GM23338 (cell line): ENCODE data around the gene FARS2. TPM values are rescaled to one million over a fixed set of nuclear protein-coding genes. Genes with fewer than 3 reads are reported as not detected.

Source experiments
- ATAC-seq: fragments of 200-7000 bp; cut with Tn5 transposase; 3 replicates; pipeline ENCODE4 v1.9.1; 2020
- DNase-seq: peaks from one replicate; pipeline ENCODE4 v3.0.0-alpha.2; 2015; ENCODE audit warnings: low spot score
- H2AFZ ChIP-seq: fragments of 200-600 bp; sonication (generic); 2 replicates; pipeline ENCODE4 v1.8.0; 2016; ENCODE audit warnings: antibody characterized with exemption, mild to moderate bottlenecking, moderate library complexity
- H3F3A ChIP-seq: fragments of 200-600 bp; sonication (generic); replicated peaks from 2 replicates; pipeline ENCODE4 v1.8.0; 2017; ENCODE audit warnings: antibody characterized with exemption, mixed run types, low read depth
- H3K27ac ChIP-seq: fragments of 200-600 bp; sonication (generic); 2 replicates; pipeline ENCODE4 v1.6.1; 2016; ENCODE audit warnings: low read depth
- H3K27me3 ChIP-seq: fragments of 200-600 bp; sonication (generic); 2 replicates; pipeline ENCODE4 v1.8.0; 2016; ENCODE audit warnings: mild to moderate bottlenecking, mixed run types, moderate library complexity; ENCODE audit not compliant: insufficient read depth
- H3K36me3 ChIP-seq: fragments of 200-600 bp; sonication (generic); 2 replicates; pipeline ENCODE4 v1.8.0; 2016; ENCODE audit warnings: mild to moderate bottlenecking; ENCODE audit not compliant: insufficient read depth
- H3K4me1 ChIP-seq: fragments of 200-600 bp; sonication (generic); 2 replicates; pipeline ENCODE4 v1.8.0; 2016; ENCODE audit warnings: mild to moderate bottlenecking, moderate library complexity; ENCODE audit not compliant: insufficient read depth
- H3K4me2 ChIP-seq: fragments of 200-600 bp; sonication (generic); 2 replicates; pipeline ENCODE4 v1.7.1; 2017; ENCODE audit warnings: mixed run types
- H3K4me3 ChIP-seq: fragments of 200-600 bp; sonication (generic); 2 replicates; pipeline ENCODE4 v1.6.1; 2016; ENCODE audit warnings: mixed run types
- H3K79me2 ChIP-seq: fragments of 200-600 bp; sonication (generic); replicated peaks from 2 replicates; pipeline ENCODE4 v1.8.0; 2017; ENCODE audit warnings: mild to moderate bottlenecking; ENCODE audit not compliant: insufficient read depth
- H3K9me2 ChIP-seq: fragments of 200-600 bp; sonication (generic); 2 replicates; pipeline ENCODE4 v1.8.0; 2017; ENCODE audit not compliant: insufficient read depth
- H4K20me1 ChIP-seq: fragments of 200-600 bp; sonication (generic); replicated peaks from 2 replicates; pipeline ENCODE4 v1.8.0; 2017; ENCODE audit warnings: mild to moderate bottlenecking; ENCODE audit not compliant: insufficient read depth
- H3K27ac Mint-ChIP-seq: 2 replicates; pipeline ENCODE4 v1.8.0; 2020; ENCODE audit warnings: inconsistent platforms, mild to moderate bottlenecking, moderate library complexity, mixed read lengths
- H3K27me3 Mint-ChIP-seq: 3 replicates; pipeline ENCODE4 v1.8.0; 2022; ENCODE audit warnings: low read depth, mild to moderate bottlenecking, moderate library complexity, mixed read lengths, inconsistent platforms; ENCODE audit not compliant: insufficient read depth, poor library complexity
- H3K36me3 Mint-ChIP-seq: 3 replicates; pipeline ENCODE4 v1.8.0; 2021; ENCODE audit warnings: low read depth, mild to moderate bottlenecking, inconsistent platforms, moderate library complexity, mixed read lengths
- H3K4me1 Mint-ChIP-seq: 3 replicates; pipeline ENCODE4 v1.8.0; 2020; ENCODE audit warnings: mild to moderate bottlenecking, inconsistent platforms, mixed read lengths
- H3K4me3 Mint-ChIP-seq: 3 replicates; pipeline ENCODE4 v1.8.0; 2021; ENCODE audit warnings: moderate library complexity, mild to moderate bottlenecking, inconsistent platforms, mixed read lengths
- H3K9me3 Mint-ChIP-seq: 3 replicates; pipeline ENCODE4 v1.8.0; 2020; ENCODE audit warnings: moderate library complexity, mild to moderate bottlenecking, inconsistent platforms, mixed read lengths
- EZH2phosphoT487 ChIP-seq: fragments of 200-600 bp; sonication (generic); IDR thresholded peaks from one replicate; pipeline ENCODE4 v1.8.1; 2018; ENCODE audit warnings: antibody characterized with exemption; ENCODE audit not compliant: unreplicated experiment
- JUNB ChIP-seq: IDR thresholded peaks from one replicate; pipeline ENCODE4 v1.6.1; 2016; ENCODE audit warnings: antibody characterized with exemption; ENCODE audit not compliant: unreplicated experiment
- NANOG ChIP-seq: IDR thresholded peaks from 2 replicates; pipeline ENCODE4 v1.6.1; 2016; ENCODE audit warnings: antibody characterized with exemption, borderline replicate concordance
- STAT1 ChIP-seq: IDR thresholded peaks from one replicate; pipeline ENCODE4 v1.6.1; 2016; ENCODE audit warnings: antibody characterized with exemption; ENCODE audit not compliant: unreplicated experiment
- ZNF114 ChIP-seq: fragments of 250-450 bp; sonication (Bioruptor Pico); IDR thresholded peaks from 2 replicates; pipeline ENCODE4 v1.5.0; 2020; ENCODE audit warnings: mild to moderate bottlenecking, moderate library complexity
- ZNF331 ChIP-seq: fragments of 250-450 bp; sonication (Bioruptor Pico); IDR thresholded peaks from 2 replicates; pipeline ENCODE4 v1.5.0; 2020; ENCODE audit warnings: low read depth, mild to moderate bottlenecking, moderate library complexity
- ZNF462 ChIP-seq: fragments of 250-450 bp; sonication (Bioruptor Pico); IDR thresholded peaks from 2 replicates; pipeline ENCODE4 v1.5.0; 2020; ENCODE audit warnings: mild to moderate bottlenecking, moderate library complexity
- polyA plus RNA-seq: library from polyadenylated mRNA; unstranded; fragments of >200 nt; fragmentation: Nextera tagmentation; extraction: Ambion mirVana; gene quantifications from 2 replicates; pipeline ENCODE4 v1.2.1, GENCODE V29; 2016
- total RNA-seq: library from RNA; depleted of rRNA; stranded (reverse); fragments of >200 nt; shearing (Covaris generic); gene quantifications from 2 replicates; pipeline ENCODE4 v1.2.3, GENCODE V29; 2014
- TF ChIP-seq, protein P1 (sequence below), 2 experiments: fragments of 200-600 bp in 1 of 2; sonication (generic) in 1 of 2; conservative IDR thresholded peaks; 2 replicates each; pipeline versions ENCODE4 v1.5.1 to v1.6.1; 2016 to 2017; ENCODE audit warnings: antibody characterized with exemption in 2 of 2, low read depth in 2 of 2, mild to moderate bottlenecking in 2 of 2, moderate library complexity in 1 of 2
- TF ChIP-seq, protein P2 (sequence below): IDR thresholded peaks from 2 replicates; pipeline ENCODE4 v1.6.1; 2016; ENCODE audit warnings: antibody characterized with exemption

Gene FARS2
- total and polyA plus RNA-seq, 2 experiments from 2014 or later, result 7.6 to 19.0 TPM

- peaks cover 4% of the 10 kb centered on the region; the same call in 2 of the 3 replicates for H3K9me3 Mint-ChIP-seq
- Histone ChIP-seq H3K9me2 (no peaks in the 10 kb centered on the region), H4K20me1 (no peaks in the 10 kb centered on the region), H3K36me3 (no peaks in the 10 kb centered on the region), H3K27ac (no peak overlapping the region), H3K4me1 (no peaks in the 10 kb centered on the region), H3K27me3 (no peaks in the 10 kb centered on the region), H3K4me2 (no peak overlapping the region), H3K79me2 (no peaks in the 10 kb centered on the region), H3K4me3 (no peak overlapping the region), H2AFZ (no peak overlapping the region), H3F3A (no peaks in the 10 kb centered on the region)
- no peak for DNase-seq
- no peak for ATAC-seq
- H3K36me3 Mint-ChIP-seq, result peaks cover 8% of the 10 kb centered on the region
- H3K27me3 Mint-ChIP-seq, result no peaks in the 10 kb centered on the region
- TF ChIP-seq, protein P1, sequence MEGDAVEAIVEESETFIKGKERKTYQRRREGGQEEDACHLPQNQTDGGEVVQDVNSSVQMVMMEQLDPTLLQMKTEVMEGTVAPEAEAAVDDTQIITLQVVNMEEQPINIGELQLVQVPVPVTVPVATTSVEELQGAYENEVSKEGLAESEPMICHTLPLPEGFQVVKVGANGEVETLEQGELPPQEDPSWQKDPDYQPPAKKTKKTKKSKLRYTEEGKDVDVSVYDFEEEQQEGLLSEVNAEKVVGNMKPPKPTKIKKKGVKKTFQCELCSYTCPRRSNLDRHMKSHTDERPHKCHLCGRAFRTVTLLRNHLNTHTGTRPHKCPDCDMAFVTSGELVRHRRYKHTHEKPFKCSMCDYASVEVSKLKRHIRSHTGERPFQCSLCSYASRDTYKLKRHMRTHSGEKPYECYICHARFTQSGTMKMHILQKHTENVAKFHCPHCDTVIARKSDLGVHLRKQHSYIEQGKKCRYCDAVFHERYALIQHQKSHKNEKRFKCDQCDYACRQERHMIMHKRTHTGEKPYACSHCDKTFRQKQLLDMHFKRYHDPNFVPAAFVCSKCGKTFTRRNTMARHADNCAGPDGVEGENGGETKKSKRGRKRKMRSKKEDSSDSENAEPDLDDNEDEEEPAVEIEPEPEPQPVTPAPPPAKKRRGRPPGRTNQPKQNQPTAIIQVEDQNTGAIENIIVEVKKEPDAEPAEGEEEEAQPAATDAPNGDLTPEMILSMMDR (conservative IDR thresholded peaks at IDR 0.05; ENCODE audit: low read depth in 2 of 2), result no peak
- TF ChIP-seq ZNF114 (CRISPR knock-in tag) (no peak), JUNB (no peak), EZH2phosphoT487 (no peak), STAT1 (no peak), ZNF331 (no peak), ZNF462 (no peak), NANOG (no peak)
- TF ChIP-seq, protein P2, sequence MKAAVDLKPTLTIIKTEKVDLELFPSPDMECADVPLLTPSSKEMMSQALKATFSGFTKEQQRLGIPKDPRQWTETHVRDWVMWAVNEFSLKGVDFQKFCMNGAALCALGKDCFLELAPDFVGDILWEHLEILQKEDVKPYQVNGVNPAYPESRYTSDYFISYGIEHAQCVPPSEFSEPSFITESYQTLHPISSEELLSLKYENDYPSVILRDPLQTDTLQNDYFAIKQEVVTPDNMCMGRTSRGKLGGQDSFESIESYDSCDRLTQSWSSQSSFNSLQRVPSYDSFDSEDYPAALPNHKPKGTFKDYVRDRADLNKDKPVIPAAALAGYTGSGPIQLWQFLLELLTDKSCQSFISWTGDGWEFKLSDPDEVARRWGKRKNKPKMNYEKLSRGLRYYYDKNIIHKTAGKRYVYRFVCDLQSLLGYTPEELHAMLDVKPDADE, result no peak
- H3K27ac Mint-ChIP-seq, result no peak overlapping the region; the same call in 1 of the 2 replicates
- peaks cover 7% of the 10 kb centered on the region for H3K4me1 Mint-ChIP-seq
- H3K4me3 Mint-ChIP-seq, result no peak overlapping the region
Measured at GRCh38 chr6:5556011-5556410, 294.7 kb downstream of the FARS2 start.
